Suprapubic skin (tissue), 3 donors: ENCODE measurements around the gene PER1.

Experiments
- EP300 ChIP-seq: sonication (generic); formaldehyde crosslinking; IDR thresholded peaks from one replicate; pipeline ENCODE4 v1.6.1; 2017; ENCODE audit warnings: antibody characterized with exemption
- POLR2A ChIP-seq, 2 donors: fragments of 450-650 bp; IDR thresholded peaks; one replicate each; pipeline ENCODE4 v1.6.1; 2017; ENCODE audit warnings: antibody characterized with exemption in 2 of 2, mild to moderate bottlenecking in 2 of 2, moderate library complexity in 2 of 2
- TF ChIP-seq, protein P1 (sequence below), 2 donors: fragments of 200-600 bp in 1 of 2; fragments of 450-650 bp in 1 of 2; sonication (generic) in 1 of 2; IDR thresholded peaks; one replicate each; pipeline ENCODE4 v1.5.1; 2016 to 2019; ENCODE audit warnings: antibody characterized with exemption in 2 of 2, mild to moderate bottlenecking in 1 of 2, moderate library complexity in 1 of 2

DNA sequence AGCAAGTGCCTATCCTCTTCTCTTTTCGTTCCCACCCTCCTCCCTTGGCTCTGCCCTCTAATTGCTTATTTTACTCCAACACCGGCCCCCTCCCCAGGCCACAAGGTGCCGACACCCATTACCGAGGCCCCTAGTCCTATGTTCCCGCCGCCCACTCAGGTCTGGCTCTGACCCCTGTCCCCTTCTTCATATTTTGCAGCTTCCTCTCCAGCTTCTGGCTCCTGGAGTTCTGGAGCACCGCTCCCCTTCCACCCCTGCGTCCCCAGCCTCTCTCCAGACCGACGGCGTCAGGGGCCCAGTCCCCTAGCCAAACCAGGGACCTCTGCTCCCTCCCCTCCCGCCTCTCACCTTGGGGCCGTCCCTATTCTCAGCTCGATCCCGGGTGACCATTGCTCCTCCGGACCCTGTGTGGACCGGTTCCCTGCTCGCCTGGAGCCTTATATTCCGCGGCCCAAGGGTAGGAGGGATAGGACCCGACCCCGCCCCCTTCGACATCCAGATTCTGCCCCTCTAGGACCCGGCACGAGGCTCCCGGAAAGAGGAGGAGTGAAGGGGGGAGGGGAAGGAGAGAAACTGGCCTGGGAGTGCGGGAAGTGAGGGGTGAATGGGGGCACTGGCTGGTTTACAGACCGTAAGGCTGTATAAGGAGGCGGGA, 28.4 kb downstream of the PER1 start, which contains the start of gene HES7:
- TF ChIP-seq, protein P1, sequence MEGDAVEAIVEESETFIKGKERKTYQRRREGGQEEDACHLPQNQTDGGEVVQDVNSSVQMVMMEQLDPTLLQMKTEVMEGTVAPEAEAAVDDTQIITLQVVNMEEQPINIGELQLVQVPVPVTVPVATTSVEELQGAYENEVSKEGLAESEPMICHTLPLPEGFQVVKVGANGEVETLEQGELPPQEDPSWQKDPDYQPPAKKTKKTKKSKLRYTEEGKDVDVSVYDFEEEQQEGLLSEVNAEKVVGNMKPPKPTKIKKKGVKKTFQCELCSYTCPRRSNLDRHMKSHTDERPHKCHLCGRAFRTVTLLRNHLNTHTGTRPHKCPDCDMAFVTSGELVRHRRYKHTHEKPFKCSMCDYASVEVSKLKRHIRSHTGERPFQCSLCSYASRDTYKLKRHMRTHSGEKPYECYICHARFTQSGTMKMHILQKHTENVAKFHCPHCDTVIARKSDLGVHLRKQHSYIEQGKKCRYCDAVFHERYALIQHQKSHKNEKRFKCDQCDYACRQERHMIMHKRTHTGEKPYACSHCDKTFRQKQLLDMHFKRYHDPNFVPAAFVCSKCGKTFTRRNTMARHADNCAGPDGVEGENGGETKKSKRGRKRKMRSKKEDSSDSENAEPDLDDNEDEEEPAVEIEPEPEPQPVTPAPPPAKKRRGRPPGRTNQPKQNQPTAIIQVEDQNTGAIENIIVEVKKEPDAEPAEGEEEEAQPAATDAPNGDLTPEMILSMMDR (IDR thresholded peaks at IDR 0.05) = no peak
- TF ChIP-seq POLR2A (IDR thresholded peaks at IDR 0.05) (no peak), EP300 (no peak)
